DMS 273 (cell line): ENCODE measurements around the gene FAM131C.
A peak's percentile ranks its signal among the peaks of the same experiment; 100 is the strongest.

Source experiments
- DNase-seq: peaks from one replicate; lab custom pipeline; 2025; ENCODE audit not compliant: unreplicated experiment; lab: John Stamatoyannopoulos, UW

The FAM131C gene

DNA sequence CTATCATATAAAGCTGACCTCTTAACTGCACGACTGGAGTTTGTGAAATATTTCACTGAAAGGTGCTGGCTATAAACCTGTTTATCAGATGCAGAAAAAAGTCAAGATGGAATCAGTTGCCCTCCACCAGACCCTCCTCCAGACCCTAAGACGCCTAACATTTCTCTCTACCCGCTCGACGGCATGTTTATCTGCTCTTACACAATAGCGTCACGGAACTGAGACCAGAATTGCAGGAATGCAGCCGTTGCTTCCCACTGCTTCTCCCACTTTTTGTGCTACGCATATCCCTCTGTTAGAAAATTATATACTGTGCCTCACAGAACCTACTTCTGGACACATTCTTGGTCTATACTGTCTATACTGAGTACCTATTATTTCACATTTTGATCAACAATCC, 28.2 kb upstream of the FAM131C start:
- DNase-seq = no peak

- DNase-seq = no peak
Observed at GRCh38 chr1:16099412-16099811, 26.0 kb upstream of the FAM131C start.

- no peak for DNase-seq
Observed at GRCh38 chr1:16095447-16095846, 22.0 kb upstream of the FAM131C start.

DNA sequence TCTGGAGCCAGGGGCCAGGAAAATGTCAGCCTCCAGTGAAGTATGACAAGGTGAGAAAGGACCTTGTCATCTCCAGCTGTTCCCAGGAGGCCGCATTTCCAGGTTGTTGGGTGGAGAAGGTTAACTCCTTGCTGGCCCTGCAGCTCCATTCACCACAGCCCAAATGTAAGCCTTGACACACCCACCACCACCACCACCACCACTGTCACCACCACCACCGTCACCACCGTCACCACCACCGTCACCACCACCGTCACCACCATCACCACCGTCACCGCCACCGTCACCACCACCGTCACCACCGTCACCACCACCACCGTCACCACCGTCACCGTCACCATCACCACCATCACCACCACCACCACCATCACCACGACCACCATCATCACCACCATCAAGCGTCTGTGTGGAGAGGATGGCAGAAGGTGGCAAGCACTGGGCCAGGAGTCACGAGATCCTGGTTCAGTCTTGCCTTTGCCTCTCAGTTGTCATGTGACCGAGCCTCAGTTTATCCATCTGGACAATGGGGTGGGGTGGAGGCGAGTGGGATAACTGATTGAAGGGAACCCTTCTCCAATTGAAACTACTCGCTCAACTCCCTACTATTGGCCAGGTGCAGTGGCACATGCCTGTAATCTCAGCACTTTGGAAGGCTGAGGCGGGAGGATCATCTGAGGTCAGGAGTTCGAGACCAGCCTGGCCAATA, 21.2 kb upstream of the FAM131C start:
- no peak for DNase-seq

DNA sequence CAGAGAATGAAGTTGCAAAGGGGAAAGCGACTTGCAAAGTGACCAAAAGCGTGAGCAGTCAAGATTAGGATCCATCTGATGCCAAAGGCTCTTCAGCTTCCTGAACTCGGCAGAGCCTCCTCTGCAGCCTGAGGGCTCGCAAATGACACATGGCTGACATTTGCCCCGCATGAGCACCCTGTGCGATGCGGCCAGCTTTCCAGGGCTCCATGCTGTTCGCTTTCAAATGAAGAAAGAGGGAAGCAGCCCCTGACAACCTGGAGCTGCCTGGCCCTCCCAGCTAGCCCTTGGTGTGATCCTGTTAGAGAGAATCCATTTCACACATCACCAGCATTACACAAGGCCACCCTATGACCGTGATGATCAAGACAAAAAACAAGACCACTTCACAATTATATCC, 20.2 kb upstream of the FAM131C start:
- no peak for DNase-seq

DNA sequence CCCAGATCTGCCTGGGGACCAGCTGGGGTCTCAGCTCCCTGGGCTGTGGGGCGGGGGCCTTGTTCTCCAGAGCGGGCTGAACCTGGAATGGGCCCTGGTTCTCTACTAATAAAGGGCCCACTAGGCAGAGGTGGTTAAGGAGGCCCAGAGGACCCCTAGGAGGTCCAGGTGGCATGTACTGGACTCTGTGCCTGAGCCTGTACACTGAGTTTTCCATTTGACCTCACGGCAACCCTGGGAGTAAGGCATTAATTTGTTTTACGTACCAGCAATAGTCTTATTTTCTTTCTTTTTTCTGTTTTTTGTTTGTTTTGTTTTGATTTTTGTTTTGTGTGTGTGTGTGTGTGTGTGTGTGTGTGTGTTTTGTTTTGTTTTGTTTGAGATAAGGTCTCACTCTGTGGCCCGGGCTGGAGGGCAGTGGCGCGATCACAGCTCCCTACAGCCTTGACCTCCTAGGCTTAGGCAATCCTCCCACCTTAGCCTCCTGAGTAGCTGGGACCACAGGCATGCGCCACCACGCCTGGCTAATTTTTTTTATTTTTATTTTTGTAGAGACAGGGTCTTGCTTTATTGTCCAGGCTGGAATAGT, 19.6 kb upstream of the FAM131C start:
- no peak for DNase-seq

- no peak for DNase-seq
Observed at GRCh38 chr1:16092097-16092922, 18.9 kb upstream of the FAM131C start.

DNA sequence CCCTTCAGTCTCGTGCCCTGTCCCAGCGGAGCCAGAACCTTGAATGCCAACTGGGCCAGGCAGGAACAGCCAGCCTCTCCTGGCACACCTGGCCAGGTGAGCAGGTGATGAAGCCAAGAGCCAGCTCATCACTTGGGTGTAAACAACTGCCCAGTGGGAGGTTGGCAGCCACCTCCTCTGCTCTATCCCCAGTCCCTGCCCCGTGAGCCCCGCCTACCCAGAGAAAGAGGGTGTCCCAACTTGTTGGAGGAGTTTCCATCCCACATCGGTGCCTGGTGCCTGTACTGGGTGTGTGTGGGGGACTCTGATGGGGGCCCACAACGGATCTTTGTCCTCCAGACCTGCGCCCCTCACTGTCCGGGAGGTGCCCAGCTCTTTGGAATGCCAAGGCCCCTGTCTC, 17.8 kb upstream of the FAM131C start:
- no peak for DNase-seq

DNA sequence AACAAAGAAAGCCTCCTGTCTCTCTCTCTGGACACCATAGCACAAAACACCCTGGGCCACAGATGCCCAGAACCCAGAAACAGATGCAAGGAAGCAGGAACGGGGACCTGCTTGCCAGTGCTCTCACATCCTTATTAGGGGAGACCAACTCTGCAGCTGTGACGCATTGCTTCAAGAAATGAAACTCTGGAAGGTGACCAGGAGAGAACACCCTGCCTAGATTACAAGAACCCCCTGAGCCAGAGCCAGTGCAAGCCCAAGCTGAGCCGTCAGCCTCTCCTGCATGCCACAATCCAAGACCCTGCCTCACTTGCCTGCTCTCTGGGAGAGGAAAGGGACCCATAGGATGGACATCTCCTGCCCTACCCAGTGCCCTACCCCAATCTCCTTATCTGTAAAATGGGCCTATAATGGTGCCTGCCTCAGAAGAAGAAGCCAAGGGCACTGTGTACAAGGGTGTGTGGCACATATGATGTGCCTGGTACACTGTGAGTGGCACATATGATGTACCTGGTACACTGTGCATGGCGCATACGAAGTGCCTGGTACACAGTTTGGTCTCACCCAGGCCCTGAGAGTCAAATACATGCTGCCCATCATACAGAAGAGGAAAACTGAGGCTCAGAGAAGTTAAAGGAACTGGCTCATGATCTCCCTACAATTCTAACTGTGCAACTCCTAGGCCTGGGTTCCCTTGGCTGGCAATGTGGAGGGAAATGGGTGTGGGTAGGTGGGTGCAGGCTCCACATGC, 16.8 kb upstream of the FAM131C start:
- DNase-seq = no peak

- DNase-seq = no peak
Observed at GRCh38 chr1:16088996-16089395, 15.5 kb upstream of the FAM131C start.

DNA sequence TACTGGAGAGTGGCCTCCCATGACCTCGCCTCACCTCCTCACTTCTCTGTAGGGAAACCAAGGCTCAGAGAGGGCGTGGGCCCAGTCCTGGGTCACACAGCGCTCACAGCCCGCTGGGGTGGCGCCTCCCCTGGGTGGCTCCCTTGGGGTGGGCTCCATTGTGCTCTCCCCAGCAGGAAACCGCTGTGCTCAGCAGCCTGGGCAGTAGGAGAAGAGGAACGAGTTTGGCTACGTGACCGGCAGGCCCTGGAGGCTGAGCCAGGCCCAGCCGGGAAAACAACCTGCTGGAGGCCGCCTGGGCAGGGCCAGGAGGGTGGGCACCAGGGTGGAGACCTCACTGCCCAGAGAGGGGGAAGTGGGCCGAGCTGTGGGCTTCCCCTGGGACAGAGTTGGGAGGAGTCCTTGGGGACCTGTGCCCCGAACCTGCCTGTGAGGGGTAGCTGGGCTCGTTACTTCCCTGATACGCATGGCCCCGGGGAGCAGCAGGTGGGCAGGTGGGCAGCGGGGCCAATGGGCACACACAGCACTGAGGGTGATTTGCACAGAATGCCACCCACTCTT, 15.0 kb upstream of the FAM131C start:
- DNase-seq = no peak

DNA sequence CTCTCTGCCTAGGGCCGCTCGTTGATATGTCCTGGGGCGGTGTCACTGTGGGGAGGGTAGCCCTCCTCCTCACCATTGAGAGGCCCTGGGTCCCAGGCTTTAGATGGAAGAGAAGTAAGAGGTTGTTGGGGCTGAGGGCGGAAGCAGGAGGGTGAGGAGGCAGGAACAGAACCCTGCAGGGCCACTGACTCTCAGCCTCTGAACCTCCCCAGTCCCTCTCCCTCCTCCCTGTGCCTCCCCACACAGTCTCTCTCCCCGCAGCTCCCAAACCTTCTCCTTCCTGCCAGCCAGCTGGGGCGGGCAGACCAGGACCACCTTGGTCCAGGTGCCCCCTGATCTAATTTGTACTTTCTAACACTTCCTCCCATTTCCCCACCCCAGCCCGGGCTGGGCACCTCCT, 14.3 kb upstream of the FAM131C start:
- DNase-seq = no peak

DNA sequence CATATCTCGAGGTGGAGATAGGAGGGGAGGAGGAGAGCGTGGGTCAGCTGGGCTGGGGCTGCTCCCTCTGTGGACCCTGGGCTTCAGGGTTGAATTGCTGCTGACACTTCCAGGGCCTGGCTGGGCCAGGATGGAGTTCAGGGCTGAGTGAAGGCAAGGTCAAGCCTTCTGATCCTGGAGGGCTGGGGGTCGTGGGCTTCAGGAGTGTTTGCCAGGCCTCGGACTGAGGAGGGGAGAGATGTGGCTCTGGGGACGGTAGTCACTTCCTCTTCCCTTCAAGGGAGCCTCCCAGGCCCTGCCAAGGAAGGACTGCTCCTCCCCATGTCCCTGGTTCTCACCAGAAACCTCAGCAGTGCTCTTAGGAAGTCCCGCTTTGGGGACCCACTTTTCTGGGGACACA, 12.1 kb upstream of the FAM131C start:
- no peak for DNase-seq

- DNase-seq = no peak
Observed at GRCh38 chr1:16083486-16083885, 10.0 kb upstream of the FAM131C start.

- DNase-seq = peak; percentile 80
Observed at GRCh38 chr1:16082283-16083038, 9.0 kb upstream of the FAM131C start.

GRCh38 chr1:16081636-16082035, 8.2 kb upstream of the FAM131C start:
- no peak for DNase-seq

DNA sequence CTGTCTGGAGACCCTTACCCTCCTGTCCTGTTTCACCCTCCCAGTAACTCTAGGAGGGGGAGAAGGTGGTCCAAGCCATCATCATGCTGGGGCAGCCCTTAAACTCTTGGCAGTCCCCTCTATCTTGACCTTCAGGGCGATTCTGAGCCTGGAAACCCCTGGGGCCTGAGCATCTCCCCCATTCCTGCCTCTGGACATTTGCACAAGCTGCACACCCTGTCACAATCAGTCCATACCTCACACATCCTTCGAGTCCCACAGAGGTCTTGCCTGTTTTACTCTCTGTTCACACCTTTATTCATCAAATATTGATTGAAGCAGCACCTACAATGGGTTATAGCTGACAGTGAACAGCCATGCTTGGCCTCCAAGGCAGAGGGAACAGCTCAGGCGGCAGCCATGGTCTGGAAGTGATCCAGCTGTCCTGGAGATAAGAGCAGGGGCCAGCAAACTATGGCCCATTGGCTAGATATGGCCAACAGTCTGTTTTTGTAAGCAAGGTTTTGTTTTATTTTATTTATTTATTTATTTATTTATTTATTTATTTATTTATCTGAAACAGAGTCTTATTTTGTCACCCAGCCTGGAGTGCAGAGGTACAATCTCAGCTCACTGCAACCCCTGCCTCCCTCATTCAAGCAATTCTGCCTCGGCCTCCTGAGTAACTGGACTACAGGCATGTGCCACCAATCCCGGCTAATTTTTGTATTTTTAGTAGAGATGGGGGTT, 7.1 kb upstream of the FAM131C start:
- DNase-seq = no peak

DNA sequence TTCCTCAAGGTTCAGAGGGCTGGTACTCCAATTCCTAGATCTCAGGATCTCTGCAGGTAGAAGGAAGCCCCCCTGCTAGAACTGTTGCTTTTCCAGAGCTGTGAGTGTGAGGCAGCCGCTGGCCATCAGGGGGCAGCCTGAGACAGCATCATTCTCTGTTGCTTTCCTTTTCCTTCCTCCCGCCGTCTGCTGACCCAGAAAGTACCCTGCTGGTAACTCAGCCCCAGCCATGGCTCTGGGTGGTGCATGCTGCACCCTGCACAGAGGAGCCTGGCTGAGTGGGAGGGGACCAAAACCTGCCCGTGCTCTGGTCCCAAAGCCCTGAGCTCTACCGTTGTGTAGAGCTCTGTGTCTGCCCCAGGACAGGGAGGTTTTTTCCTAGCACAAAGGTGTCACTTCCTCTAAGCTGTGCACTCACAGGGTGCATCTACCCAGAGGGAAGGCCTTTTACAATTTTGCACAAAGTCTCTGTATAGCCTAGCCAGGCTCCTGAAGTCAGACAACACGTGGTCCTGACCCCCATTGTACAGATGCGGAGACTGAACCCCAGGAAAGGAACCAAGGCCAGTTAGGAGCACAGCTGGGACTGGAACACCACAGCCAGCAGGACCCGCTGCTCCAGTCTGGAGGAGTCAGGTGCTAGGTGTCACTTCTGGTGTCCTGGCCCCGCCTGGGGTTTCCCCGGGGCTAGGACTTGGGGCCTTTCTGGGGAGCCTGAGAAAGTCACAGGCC, 5.6 kb upstream of the FAM131C start:
- DNase-seq = peak; percentile 87
